ENCODE results near the gene FBXO36. TPM values are rescaled to one million over a fixed set of nuclear protein-coding genes. Genes with fewer than 3 reads are reported as not detected.

FBXO36 gene
- total RNA-seq, 1 donor from 2014 or later: 0.58 TPM

DNA sequence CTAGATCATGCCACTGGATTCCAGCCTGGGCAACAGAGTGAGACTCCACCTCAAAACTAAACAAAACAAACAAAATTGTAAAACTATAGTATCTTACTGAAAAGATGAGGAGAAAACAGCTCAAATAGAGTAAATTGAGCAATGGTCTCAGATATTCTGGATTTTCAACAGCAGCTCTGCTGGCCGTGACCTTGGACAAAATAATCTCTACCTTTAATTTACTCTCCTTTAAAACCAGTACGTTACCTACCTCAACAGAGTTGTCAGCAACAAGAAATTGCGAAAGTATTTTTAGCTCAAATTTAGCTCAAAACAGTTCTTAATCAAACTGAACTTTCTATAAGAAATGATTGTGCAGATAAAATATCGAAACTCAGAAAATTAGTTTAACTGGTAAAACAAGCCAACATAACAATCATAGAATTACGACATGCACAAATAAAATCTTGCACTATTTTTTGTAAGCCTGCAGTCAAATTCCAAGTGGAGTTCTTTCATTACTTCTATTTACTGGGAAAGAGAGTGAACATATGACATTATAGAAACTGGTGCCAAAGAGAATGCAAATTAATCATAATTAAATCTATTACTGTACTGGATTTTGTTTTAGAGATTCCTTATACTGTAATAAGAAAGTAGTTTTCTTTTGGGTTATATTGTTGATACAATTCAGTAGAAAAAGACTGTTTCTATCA lies 41.3 kb upstream of the FBXO36 start:
- Histone ChIP-seq H3K27me3 (ENCODE audit: low read depth) (no peaks in the 10 kb centered on the region), H3K27ac (replicated peaks) (no peak overlapping the region), H3K9me3 (replicated peaks) (no peaks in the 10 kb centered on the region), H3K4me1 (peaks cover 36% of the 10 kb centered on the region), H3K4me3 (no peak overlapping the region), H3K36me3 (peaks cover 29% of the 10 kb centered on the region)
- intact Hi-C loops (cut with micrococcal nuclease): no loop called here
- DNase-seq: no peak
- no peak for TF ChIP-seq CTCF (IDR thresholded peaks at IDR 0.05; ENCODE audit: borderline replicate concordance)

- TF ChIP-seq CTCF (IDR thresholded peaks at IDR 0.05; ENCODE audit: borderline replicate concordance): no peak
- H3K27ac ChIP-seq (replicated peaks): no peak overlapping the region
These were observed 39.7 kb upstream of the FBXO36 start for GRCh38 chr2:229882583-229882982.

GRCh38 chr2:229884775-229885699 lies 37.3 kb upstream of the FBXO36 start:
- intact Hi-C loops (cut with micrococcal nuclease): no loop called here
- H3K36me3 ChIP-seq: no peaks in the 10 kb centered on the region
- H3K27ac ChIP-seq (replicated peaks): no peak overlapping the region
- peaks cover 74% of the 10 kb centered on the region for H3K4me1 ChIP-seq
- no peaks in the 10 kb centered on the region for H3K9me3 ChIP-seq (replicated peaks)
- no peak for DNase-seq
- no peak overlapping the region for H3K4me3 ChIP-seq
- no peaks in the 10 kb centered on the region for H3K27me3 ChIP-seq (ENCODE audit: low read depth)
- no peak for TF ChIP-seq CTCF (IDR thresholded peaks at IDR 0.05; ENCODE audit: borderline replicate concordance)

More at GRCh38 chr2:229882583-229882982, 39.7 kb upstream of the FBXO36 start:
- no peak overlapping the region for H3K4me3 ChIP-seq
- intact Hi-C loops (cut with micrococcal nuclease): no loop called here
- H3K4me1 ChIP-seq: peaks cover 51% of the 10 kb centered on the region
- H3K27me3 ChIP-seq (ENCODE audit: low read depth): no peaks in the 10 kb centered on the region
- DNase-seq: no peak
- H3K36me3 ChIP-seq: peaks cover 23% of the 10 kb centered on the region
- no peaks in the 10 kb centered on the region for H3K9me3 ChIP-seq (replicated peaks)

GRCh38 chr2:229887441-229887840 lies 34.9 kb upstream of the FBXO36 start:
- Histone ChIP-seq H3K4me1 (peaks cover 66% of the 10 kb centered on the region), H3K27me3 (ENCODE audit: low read depth) (no peaks in the 10 kb centered on the region), H3K27ac (replicated peaks) (no peak overlapping the region), H3K4me3 (no peak overlapping the region), H3K36me3 (no peaks in the 10 kb centered on the region), H3K9me3 (replicated peaks) (no peaks in the 10 kb centered on the region)
- no peak for TF ChIP-seq CTCF (IDR thresholded peaks at IDR 0.05; ENCODE audit: borderline replicate concordance)
- DNase-seq: no peak
- intact Hi-C loops (cut with micrococcal nuclease): no loop called here

DNA sequence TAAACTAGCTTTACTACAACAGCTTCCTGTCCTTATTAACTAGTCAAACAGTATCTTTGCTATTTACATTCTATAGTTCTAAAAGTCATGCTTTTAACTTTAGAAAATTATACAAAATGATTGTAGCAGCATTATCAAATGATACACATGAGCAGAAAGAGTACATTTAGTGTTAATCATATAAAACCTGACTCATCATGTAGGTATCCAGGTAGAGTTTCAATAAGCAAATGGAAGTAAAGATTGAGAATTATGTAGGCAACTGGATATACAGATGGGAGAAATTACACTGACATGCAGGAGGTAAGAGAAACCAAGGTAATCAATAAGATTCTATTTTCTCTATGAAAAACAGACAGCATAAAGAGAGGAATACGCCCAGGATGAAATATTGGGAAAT lies 34.3 kb upstream of the FBXO36 start:
- Histone ChIP-seq H3K36me3 (no peaks in the 10 kb centered on the region), H3K9me3 (replicated peaks) (no peaks in the 10 kb centered on the region), H3K27ac (replicated peaks) (no peak overlapping the region), H3K4me1 (peaks cover 60% of the 10 kb centered on the region), H3K27me3 (ENCODE audit: low read depth) (no peaks in the 10 kb centered on the region), H3K4me3 (no peak overlapping the region)
- no peak for TF ChIP-seq CTCF (IDR thresholded peaks at IDR 0.05; ENCODE audit: borderline replicate concordance)
- DNase-seq: no peak
- intact Hi-C loops (cut with micrococcal nuclease): no loop called here

Data from left ventricle myocardium inferior (tissue), 1 donor.